Caco-2 (cell line): ENCODE data around the gene S100G. TPM values are rescaled to one million over a fixed set of nuclear protein-coding genes. Genes with fewer than 3 reads are reported as not detected.

Source experiments
- BruUV-seq: library from RNA; stranded (reverse); fragments of 400-500 nt; replicated peaks from 2 replicates; lab custom pipeline; 2021; lab: Mats Ljungman, UMichigan
- CTCF ChIA-PET: fragments of 300-600 bp; sonication (Branson Sonifier 250); formaldehyde crosslinking; loops from one replicate; lab custom pipeline; 2022; ENCODE audit warnings: antibody characterized with exemption; lab: Charles Lee
- POLR2A ChIA-PET: fragments of 300-600 bp; sonication (Branson Sonifier 250); formaldehyde crosslinking; loops from one replicate; lab custom pipeline; 2022; ENCODE audit warnings: antibody characterized with exemption; lab: Charles Lee
- DNase-seq, 2 experiments: peaks; one replicate each; pipeline versions ENCODE4 v3.0.0 to v3.0.0-alpha.2; 2020 to 2022
- H3K27me3 ChIP-seq: replicated peaks from 2 replicates; pipeline ENCODE4 v1.6.0; 2011; ENCODE audit warnings: low read length; ENCODE audit not compliant: control insufficient read depth, insufficient read depth
- H3K36me3 ChIP-seq: 2 replicates; pipeline ENCODE4 v1.5.1; 2011; ENCODE audit warnings: low read length; ENCODE audit not compliant: control insufficient read depth, insufficient read depth
- H3K4me1 ChIP-seq: fragments of 250-450 bp; sonication (Bioruptor Pico); 2 replicates; pipeline ENCODE4 v1.5.1; 2020; ENCODE audit warnings: mild to moderate bottlenecking
- H3K4me3 ChIP-seq: 2 replicates; pipeline ENCODE4 v1.5.1; 2011; ENCODE audit warnings: low read depth, mild to moderate bottlenecking, control low read depth, low read length
- H3K9me3 ChIP-seq: fragments of 250-450 bp; sonication (Bioruptor Pico); 2 replicates; pipeline ENCODE4 v1.5.1; 2020; ENCODE audit warnings: mild to moderate bottlenecking, moderate library complexity
- H3K27ac Mint-ChIP-seq: one replicate; pipeline ENCODE4 v1.8.0; 2022; ENCODE audit warnings: mixed read lengths; ENCODE audit not compliant: unreplicated experiment
- H3K27me3 Mint-ChIP-seq: one replicate; pipeline ENCODE4 v1.8.0; 2022; ENCODE audit warnings: mixed read lengths; ENCODE audit not compliant: insufficient read depth, unreplicated experiment
- H3K36me3 Mint-ChIP-seq: one replicate; pipeline ENCODE4 v1.8.0; 2022; ENCODE audit warnings: mild to moderate bottlenecking, mixed read lengths; ENCODE audit not compliant: insufficient read depth, unreplicated experiment
- H3K4me1 Mint-ChIP-seq: one replicate; pipeline ENCODE4 v1.8.0; 2022; ENCODE audit warnings: low read depth, mixed read lengths; ENCODE audit not compliant: unreplicated experiment
- H3K4me3 Mint-ChIP-seq: one replicate; pipeline ENCODE4 v1.8.0; 2022; ENCODE audit warnings: mild to moderate bottlenecking, moderate library complexity, mixed read lengths; ENCODE audit not compliant: unreplicated experiment
- H3K9me3 Mint-ChIP-seq: one replicate; pipeline ENCODE4 v1.8.0; 2022; ENCODE audit warnings: mixed read lengths; ENCODE audit not compliant: unreplicated experiment
- CTCF ChIP-seq, 2 experiments: fragments of 200-600 bp in 1 of 2; IDR thresholded peaks; 1 replicate in 1 of 2; 2 replicates in 1 of 2; pipeline versions ENCODE4 v1.5.1 to v1.8.0; 2011 to 2022; ENCODE audit warnings: antibody characterized with exemption in 1 of 2, control low read depth in 1 of 2, inconsistent platforms in 1 of 2, low read depth in 1 of 2, low read length in 1 of 2, mild to moderate bottlenecking in 1 of 2, moderate library complexity in 1 of 2; ENCODE audit not compliant: insufficient read depth in 1 of 2, severe bottlenecking in 1 of 2, unreplicated experiment in 1 of 2
- intact Hi-C: fragments of 100-400 bp; cut with micrococcal nuclease; formaldehyde crosslinking; loops from one replicate; pipeline ENCODE4 v1.10.0; 2022; ENCODE audit not compliant: unreplicated experiment
- microRNA-seq: library from miRNA; unstranded; fragments of <30 nt; microRNA quantifications from one replicate; pipeline ENCODE4 v1.2.0, GENCODE V29; 2022
- total RNA-seq: library from RNA; stranded (reverse); gene quantifications from 2 replicates; pipeline ENCODE4 v1.2.3, GENCODE V29; 2022

S100G gene
- total RNA-seq, 1 experiment from 2014 or later = not detected

- no peaks in the 10 kb centered on the region for H3K27me3 Mint-ChIP-seq
- H3K9me3 ChIP-seq = no peaks in the 10 kb centered on the region
- no peaks in the 10 kb centered on the region for H3K9me3 Mint-ChIP-seq
- H3K4me3 Mint-ChIP-seq = no peak overlapping the region
- no peak overlapping the region for H3K27ac Mint-ChIP-seq
- H3K27me3 ChIP-seq = no peaks in the 10 kb centered on the region
- no TSS peak for BruUV-seq
- intact Hi-C loops = loop anchor here (10.0 kb wide), 1 partner anchor 575 kb away; the partner anchor contains the start of gene GRPR
- no peak for DNase-seq
- no peak for TF ChIP-seq CTCF (IDR thresholded peaks at IDR 0.05; ENCODE audit: insufficient read depth in 1 of 2, low read depth in 1 of 2, low read length in 1 of 2, severe bottlenecking in 1 of 2, unreplicated experiment in 1 of 2)
- no peaks in the 10 kb centered on the region for H3K4me1 Mint-ChIP-seq
- no peaks in the 10 kb centered on the region for H3K4me1 ChIP-seq
- peaks cover 26% of the 10 kb centered on the region for H3K36me3 Mint-ChIP-seq
- CTCF ChIA-PET = no interaction called here
- POLR2A ChIA-PET = interaction anchor here (1.0 kb wide), 1 partner anchor 20 kb away, joined by 3 read pairs; no protein-coding TSS in a partner anchor
- no peak overlapping the region for H3K4me3 ChIP-seq
- no peaks in the 10 kb centered on the region for H3K36me3 ChIP-seq
Measured at GRCh38 chrX:16699389-16699788, 49.4 kb downstream of the S100G start.

GRCh38 chrX:16700734-16701133, 50.8 kb downstream of the S100G start:
- Histone ChIP-seq H3K4me3 (no peak overlapping the region), H3K36me3 (no peaks in the 10 kb centered on the region), H3K4me1 (no peaks in the 10 kb centered on the region), H3K27me3 (no peaks in the 10 kb centered on the region), H3K9me3 (no peaks in the 10 kb centered on the region)
- H3K27ac Mint-ChIP-seq = no peak overlapping the region
- H3K27me3 Mint-ChIP-seq = no peaks in the 10 kb centered on the region
- no peaks in the 10 kb centered on the region for H3K4me1 Mint-ChIP-seq
- ChIA-PET CTCF (no interaction called here), POLR2A (no interaction called here)
- BruUV-seq = no TSS peak
- peaks cover 24% of the 10 kb centered on the region for H3K36me3 Mint-ChIP-seq
- no peak for DNase-seq
- no peak for TF ChIP-seq CTCF (IDR thresholded peaks at IDR 0.05; ENCODE audit: insufficient read depth in 1 of 2, low read depth in 1 of 2, low read length in 1 of 2, severe bottlenecking in 1 of 2, unreplicated experiment in 1 of 2)
- no peak overlapping the region for H3K4me3 Mint-ChIP-seq
- H3K9me3 Mint-ChIP-seq = no peaks in the 10 kb centered on the region
- intact Hi-C loops = no loop called here

GRCh38 chrX:16702700-16703599, 53.0 kb downstream of the S100G start:
- ChIA-PET CTCF (no interaction called here), POLR2A (no interaction called here)
- Mint-ChIP-seq H3K4me3 (no peak overlapping the region), H3K27ac (no peak overlapping the region), H3K4me1 (no peaks in the 10 kb centered on the region), H3K36me3 (peaks cover 13% of the 10 kb centered on the region), H3K27me3 (no peaks in the 10 kb centered on the region), H3K9me3 (no peaks in the 10 kb centered on the region)
- intact Hi-C loops = no loop called here
- H3K27me3 ChIP-seq = no peaks in the 10 kb centered on the region
- no TSS peak for BruUV-seq
- TF ChIP-seq CTCF (IDR thresholded peaks at IDR 0.05; ENCODE audit: insufficient read depth in 1 of 2, low read depth in 1 of 2, low read length in 1 of 2, severe bottlenecking in 1 of 2, unreplicated experiment in 1 of 2) = no peak
- no peaks in the 10 kb centered on the region for H3K9me3 ChIP-seq
- H3K36me3 ChIP-seq = no peaks in the 10 kb centered on the region
- H3K4me3 ChIP-seq = no peak overlapping the region
- DNase-seq = no peak
- no peaks in the 10 kb centered on the region for H3K4me1 ChIP-seq

Small RNA genes within 50 kb of the gene (microRNA-seq; reads per million reads assigned to microRNA genes)
- not detected for gene MIR548AM

Other genes with a start within 250 kb of the S100G start
- gene CTPS2, start 62.5 kb downstream of the S100G start, total RNA-seq = 20.7 and 22.3 TPM in 2 replicates
- gene SYAP1, start 69.5 kb downstream of the S100G start, total RNA-seq = 32.8 and 35.7 TPM in 2 replicates
- 18.2 and 18.3 TPM in 2 replicates for gene TXLNG, start 136.3 kb downstream of the S100G start, total RNA-seq
- gene RBBP7, start 220.2 kb downstream of the S100G start, total RNA-seq = 129 and 131 TPM in 2 replicates